HL-60 (cell line): ENCODE results near the gene IHH.

Source experiments
- POLR2AphosphoS5 ChIP-seq: IDR thresholded peaks from 2 replicates; pipeline ENCODE4 v1.6.1; 2012; ENCODE audit warnings: low read depth
- REST ChIP-seq: IDR thresholded peaks from 2 replicates; pipeline ENCODE4 v1.6.1; 2012; ENCODE audit warnings: low read depth; ENCODE audit not compliant: insufficient replicate concordance
- TF ChIP-seq, protein P1 (sequence below): IDR thresholded peaks from one replicate; pipeline ENCODE4 v1.5.1; 2011; ENCODE audit warnings: low read length, control low read depth, inconsistent platforms; ENCODE audit not compliant: insufficient read depth

- TF ChIP-seq REST = no peak
- TF ChIP-seq, protein P1, sequence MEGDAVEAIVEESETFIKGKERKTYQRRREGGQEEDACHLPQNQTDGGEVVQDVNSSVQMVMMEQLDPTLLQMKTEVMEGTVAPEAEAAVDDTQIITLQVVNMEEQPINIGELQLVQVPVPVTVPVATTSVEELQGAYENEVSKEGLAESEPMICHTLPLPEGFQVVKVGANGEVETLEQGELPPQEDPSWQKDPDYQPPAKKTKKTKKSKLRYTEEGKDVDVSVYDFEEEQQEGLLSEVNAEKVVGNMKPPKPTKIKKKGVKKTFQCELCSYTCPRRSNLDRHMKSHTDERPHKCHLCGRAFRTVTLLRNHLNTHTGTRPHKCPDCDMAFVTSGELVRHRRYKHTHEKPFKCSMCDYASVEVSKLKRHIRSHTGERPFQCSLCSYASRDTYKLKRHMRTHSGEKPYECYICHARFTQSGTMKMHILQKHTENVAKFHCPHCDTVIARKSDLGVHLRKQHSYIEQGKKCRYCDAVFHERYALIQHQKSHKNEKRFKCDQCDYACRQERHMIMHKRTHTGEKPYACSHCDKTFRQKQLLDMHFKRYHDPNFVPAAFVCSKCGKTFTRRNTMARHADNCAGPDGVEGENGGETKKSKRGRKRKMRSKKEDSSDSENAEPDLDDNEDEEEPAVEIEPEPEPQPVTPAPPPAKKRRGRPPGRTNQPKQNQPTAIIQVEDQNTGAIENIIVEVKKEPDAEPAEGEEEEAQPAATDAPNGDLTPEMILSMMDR = no peak
- TF ChIP-seq POLR2AphosphoS5 = no peak
Observed at GRCh38 chr2:219087361-219087760, 26.6 kb upstream of the IHH start.
